HG02610 (cell line): Measurements from ENCODE around the gene DDX51.

Experiments
- ATAC-seq: cut with Tn5 transposase; IDR thresholded peaks from one replicate; pipeline ENCODE4 v1.9.1; 2021; ENCODE audit warnings: mild to moderate bottlenecking, moderate library complexity; ENCODE audit not compliant: unreplicated experiment

The DDX51 gene, protein sequence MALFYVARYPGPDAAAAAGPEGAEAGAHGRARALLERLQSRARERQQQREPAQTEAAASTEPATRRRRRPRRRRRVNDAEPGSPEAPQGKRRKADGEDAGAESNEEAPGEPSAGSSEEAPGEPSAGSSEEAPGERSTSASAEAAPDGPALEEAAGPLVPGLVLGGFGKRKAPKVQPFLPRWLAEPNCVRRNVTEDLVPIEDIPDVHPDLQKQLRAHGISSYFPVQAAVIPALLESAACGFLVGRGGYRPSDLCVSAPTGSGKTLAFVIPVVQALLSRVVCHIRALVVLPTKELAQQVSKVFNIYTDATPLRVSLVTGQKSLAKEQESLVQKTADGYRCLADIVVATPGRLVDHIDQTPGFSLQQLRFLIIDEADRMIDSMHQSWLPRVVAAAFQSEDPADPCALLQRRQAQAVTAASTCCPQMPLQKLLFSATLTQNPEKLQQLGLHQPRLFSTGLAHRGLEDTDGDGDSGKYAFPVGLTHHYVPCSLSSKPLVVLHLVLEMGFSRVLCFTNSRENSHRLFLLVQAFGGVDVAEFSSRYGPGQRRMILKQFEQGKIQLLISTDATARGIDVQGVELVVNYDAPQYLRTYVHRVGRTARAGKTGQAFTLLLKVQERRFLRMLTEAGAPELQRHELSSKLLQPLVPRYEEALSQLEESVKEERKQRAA

DNA sequence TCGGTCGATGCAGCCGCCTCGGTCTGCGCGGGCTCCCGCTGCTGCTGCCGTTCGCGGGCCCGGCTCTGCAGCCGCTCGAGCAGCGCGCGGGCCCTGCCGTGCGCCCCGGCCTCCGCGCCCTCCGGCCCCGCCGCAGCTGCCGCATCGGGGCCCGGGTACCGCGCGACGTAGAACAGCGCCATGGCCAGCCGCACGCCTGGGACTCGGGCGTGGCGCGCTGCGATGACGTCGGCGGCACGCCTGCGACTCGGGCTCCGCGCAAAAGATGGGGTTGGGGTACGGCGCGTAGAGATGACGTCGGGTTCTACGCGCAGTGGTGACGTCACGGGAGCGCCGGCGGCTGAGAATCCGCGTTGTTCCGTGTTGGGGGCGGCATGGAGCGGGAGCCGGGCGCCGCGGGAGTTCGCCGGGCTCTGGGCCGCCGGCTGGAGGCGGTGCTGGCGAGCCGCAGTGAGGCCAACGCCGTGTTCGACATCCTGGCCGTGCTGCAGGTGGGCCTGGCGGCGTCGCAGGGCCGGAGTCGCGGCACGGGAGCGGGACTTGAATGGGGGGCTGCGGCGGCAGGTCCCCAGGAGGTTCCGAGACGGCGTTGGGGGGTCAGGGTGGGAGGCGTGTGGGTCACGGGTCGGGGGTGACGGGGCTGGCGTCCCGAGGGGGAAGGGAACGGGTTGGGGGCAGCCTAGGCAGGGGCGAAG is at the start of gene DDX51, which contains the start of gene NOC4L:
TSS of gene DDX51 (minus strand) at position 205 of the 695 bp plus-strand sequence. CDS start at position 182, 23 bp downstream.
TSS of gene NOC4L (plus strand) at position 343 of the 695 bp plus-strand sequence. CDS start at position 375, 32 bp downstream.
- ATAC-seq: peak; percentile 75

- ATAC-seq: no peak
Measured at GRCh38 chr12:132191715-132192553, 47.8 kb upstream of the DDX51 start.

GRCh38 chr12:132190834-132191500 is 46.8 kb upstream of the DDX51 start:
- ATAC-seq: no peak

DNA sequence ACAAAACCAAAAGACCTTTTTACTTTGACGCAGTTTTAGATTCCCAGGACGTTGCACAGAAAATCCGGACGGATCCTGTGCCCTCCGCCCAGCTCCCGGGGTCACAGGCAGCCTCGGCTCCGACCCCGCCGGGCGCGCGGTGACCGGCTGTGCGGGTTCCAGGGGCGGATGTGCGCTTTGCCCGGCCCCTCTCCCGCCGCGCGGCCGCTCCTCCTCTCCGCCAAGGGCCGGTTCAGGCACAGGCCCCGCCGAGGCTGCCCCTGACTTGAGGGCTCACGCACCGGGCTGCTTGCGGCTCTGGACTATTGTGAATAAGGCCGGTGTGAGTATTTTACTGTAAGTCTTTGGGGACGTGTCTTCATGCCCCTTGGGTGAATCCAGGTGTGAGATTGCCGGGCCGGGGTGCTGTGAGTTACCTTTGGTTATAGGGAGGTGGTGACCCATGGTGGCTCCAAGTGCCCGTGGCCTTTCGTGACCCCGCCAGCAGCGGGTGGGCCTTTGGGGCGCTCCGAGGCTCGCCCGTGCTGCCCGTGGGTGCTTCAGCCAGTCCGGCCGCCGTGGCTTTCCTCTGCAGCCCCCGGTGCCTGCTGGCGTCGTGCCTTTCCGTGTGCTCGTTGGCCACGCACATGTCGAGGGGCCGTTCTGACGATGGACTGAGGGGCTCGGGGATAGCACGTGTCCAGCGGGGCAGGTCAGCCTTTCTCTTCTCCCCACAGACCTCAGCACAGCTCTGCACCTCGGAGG is 46.1 kb upstream of the DDX51 start:
- peak; percentile 8 for ATAC-seq

DNA sequence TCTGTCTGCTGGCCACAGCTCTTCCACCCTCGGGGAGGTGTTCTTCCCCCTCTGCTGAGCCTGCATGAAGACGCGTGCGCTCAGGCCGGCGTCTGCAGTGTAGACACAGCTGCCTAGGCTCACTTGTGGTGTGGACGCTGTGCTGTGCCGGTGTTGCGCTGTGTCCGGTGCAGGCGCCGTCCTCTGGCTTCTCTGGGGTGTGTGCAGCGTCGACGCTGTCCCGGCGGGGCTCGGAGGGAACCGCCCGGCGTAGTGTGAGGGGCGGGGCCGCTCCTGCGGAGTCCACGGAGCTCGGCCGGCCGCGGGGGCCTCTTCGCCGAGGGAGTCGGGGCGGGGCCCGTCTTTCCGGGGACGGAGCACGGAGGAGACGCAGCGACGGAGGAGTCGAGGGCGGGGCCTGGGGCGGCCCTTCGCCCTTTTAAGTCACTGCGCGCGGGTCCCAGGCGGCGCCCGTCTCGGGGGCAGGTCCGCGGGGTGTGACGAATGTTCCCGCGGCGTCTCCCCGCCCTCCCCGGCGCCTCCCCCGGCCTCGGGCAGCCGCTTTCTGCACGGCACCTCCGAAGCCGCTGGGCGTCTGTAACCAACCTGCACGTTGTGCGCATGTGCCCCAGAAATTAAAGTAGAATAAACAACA is 45.4 kb upstream of the DDX51 start:
- ATAC-seq: peak; percentile 79

DNA sequence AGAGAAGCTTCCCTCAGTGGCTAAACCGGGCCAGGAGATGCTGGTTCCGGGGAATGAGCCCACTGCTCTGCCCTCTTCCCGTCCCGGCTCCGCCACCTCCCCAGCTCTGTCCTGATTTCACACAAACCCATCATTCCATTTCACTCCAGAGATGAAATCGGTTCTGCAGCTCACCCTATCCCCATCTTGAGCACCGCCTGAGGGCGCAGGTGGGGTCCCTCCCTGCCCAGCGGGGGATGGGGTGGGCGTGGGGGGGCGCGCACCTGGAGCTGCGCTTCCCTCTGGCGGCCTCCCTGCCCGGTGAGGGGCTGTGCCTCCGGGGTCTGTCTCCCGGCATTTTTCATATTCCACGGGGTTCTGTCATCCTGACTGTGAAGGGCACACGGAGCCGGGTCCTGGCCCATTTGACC is 44.8 kb upstream of the DDX51 start:
- ATAC-seq: no peak

- ATAC-seq: no peak
Measured at GRCh38 chr12:132188451-132188901, 44.4 kb upstream of the DDX51 start.

GRCh38 chr12:132187646-132188450 is 43.7 kb upstream of the DDX51 start:
- no peak for ATAC-seq

DNA sequence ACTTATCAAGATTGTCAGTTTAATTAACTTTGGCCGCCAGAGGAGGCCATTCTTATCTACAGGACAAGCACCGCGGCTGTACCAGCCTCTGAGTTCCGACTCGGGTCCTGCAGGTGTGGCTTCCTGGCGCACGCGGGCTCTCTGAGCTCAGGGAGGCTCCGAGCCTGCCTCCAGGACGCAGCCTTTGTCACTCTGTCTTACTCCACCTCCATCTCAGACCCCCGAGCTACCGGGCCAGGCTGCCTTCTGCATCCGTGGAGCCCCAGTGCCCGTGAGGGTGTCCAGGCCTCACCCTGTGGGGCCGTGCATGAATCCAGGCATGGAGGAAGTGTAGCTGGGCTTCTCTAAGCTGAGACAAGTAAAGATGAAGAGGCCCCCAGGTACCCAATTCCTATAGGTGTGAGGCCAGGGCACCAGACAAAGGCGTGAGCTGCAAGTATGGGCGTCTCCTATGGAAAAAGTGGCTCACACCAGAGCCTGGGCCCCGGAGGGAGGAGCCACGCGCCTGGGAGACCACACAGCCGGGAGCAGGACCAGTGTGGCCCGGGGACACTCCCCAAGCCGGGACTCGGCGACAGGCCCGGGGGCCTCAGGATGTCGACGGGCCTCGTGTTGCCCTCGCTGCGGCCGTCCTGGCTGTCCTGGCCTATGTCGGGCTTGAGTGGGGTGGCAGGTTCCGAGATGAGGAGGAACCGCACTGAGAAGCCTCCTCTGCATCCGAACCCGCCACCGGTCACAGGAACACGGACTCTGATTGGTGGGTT is 42.9 kb upstream of the DDX51 start:
- no peak for ATAC-seq

DNA sequence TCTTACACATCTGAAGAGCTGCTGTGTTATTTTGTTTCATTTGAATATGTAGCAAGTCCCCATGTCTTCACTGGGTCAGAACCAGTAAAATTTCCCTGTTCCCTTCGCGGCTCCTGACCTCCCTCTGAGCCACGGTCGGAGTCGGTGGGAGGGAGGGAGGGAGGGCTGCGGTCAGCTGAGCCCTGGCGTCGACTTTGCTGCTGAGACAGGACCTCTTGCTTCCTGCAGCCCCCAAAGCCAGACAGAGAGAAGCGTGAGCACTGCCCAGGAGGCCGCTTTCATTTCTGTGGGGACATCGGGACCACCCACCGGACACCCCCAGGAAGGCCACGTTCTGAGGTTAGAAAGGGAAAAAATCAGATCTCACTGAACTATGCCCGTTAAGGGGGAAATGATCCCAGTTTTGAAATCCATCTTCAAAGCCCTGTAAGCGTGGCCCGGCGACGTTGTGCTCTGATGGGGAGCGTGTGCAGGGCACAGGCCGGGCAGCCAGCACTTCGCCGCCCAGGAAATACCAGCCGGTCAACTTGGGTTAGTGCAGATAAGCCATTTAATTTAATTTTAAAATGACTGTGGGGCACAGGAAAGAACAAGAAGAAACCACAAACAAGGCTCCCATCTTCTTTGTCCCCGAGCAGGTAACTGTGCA is 42.2 kb upstream of the DDX51 start:
- no peak for ATAC-seq

GRCh38 chr12:132185705-132186104 is 41.6 kb upstream of the DDX51 start:
- no peak for ATAC-seq

- ATAC-seq: no peak
Measured at GRCh38 chr12:132182711-132183365, 38.7 kb upstream of the DDX51 start.

DNA sequence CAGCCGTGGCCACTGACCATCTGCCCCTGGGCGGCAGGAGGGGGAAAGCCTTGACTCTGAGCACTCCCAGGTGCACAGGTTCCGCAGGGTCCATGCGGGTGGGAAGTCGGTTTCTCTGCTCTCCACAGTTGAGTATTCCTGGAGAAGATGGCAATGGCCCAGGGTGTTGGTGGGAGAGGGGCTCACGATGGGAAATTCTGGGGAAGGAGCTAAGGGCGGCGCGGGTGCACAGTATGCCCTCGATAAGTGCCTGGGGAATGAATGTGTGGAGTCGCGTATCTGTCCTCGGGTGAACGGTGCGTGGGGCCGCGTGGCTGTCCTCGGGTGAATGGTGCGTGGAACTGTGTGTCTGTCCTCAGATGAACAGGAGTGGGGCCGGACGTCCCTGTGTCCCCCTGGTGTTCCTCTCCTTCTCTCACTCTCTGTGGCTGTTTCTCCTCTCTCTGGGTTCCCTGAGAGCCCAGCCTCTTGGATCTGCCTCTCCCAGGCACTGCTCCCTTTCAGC is 38.1 kb upstream of the DDX51 start:
- ATAC-seq: no peak

DNA sequence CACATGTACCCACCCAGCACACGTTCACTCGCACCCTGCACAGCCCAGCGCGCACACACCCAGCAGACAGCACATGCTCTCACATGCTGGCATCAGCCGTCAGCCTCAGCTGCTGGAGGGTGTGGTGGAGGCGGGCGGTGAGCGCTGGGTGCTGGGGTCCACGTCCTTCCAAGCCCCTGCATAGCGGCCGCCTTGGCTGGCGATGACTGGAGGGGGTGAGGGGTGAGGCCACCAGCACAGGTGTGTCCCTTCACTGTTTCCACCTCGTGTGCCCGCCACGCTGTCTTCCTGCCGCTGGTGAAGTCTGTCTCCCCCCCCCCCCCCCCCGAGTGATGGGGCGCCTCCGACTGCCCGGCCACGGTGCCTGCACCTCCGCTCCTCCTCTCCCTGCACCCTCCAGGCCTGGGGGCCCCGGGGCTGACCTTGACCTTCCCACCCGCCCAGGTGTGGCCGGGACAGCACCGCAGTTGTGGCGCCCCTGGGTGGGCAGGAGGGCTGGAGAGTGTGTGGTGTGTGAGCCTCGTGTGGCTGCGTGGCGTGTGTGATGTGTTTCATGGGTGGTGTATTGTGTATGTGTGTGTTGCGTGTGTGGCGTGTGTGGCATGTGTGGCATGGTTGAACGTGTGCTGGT is 37.6 kb upstream of the DDX51 start:
- no peak for ATAC-seq
